Measurements from ENCODE around the gene CD40. TPM values are rescaled to one million over a fixed set of nuclear protein-coding genes. Genes with fewer than 3 reads are reported as not detected.

CD40 gene
- polyA plus RNA-seq, 1 of the 3 experiments (the other 2 are of a cell fraction) = not detected

- no peaks in the 10 kb centered on the region for H3K9me3 ChIP-seq
- H4K20me1 ChIP-seq (ENCODE audit: insufficient read depth) = no peaks in the 10 kb centered on the region
- H3K27ac ChIP-seq (ENCODE audit: low read depth in 2 of 2, low read length in 1 of 2) = no peak overlapping the region
- no peak overlapping the region for H3K9ac ChIP-seq
- ChIA-PET CTCF (interaction anchor here (1.2 to 2.2 kb wide), 3 partner anchors 19 to 236 kb away, joined by 3 to 6 read pairs (median 3); no protein-coding TSS in a partner anchor), POLR2A (no interaction called here)
- H3K9me2 ChIP-seq = no peaks in the 10 kb centered on the region
- H2AFZ ChIP-seq (ENCODE audit: low read depth) = no peak overlapping the region
- no peak overlapping the region for H3K4me3 ChIP-seq (ENCODE audit: low read depth in 2 of 2, low read length in 1 of 2)
- no peak for DNase-seq
- H3F3A ChIP-seq (replicated peaks; ENCODE audit: insufficient read depth) = no peaks in the 10 kb centered on the region
- H3K79me2 ChIP-seq (ENCODE audit: insufficient read depth) = no peaks in the 10 kb centered on the region
- 35% methylated on average over 3 of the region's 3 CpGs for WGBS (ENCODE audit: low lambda C conversion rate)
- no peak for TF ChIP-seq ZBTB33 (IDR thresholded peaks at IDR 0.05; ENCODE audit: borderline replicate concordance, low read depth)
- no peak for TF ChIP-seq FOSL2 (IDR thresholded peaks at IDR 0.05; ENCODE audit: borderline replicate concordance, low read depth)
- TF ChIP-seq SMC3 (IDR thresholded peaks at IDR 0.05; ENCODE audit: low read depth, low read length) = no peak
- no peak for TF ChIP-seq RAD21 (IDR thresholded peaks at IDR 0.05; ENCODE audit: low read length)
- TF ChIP-seq TCF12 (IDR thresholded peaks at IDR 0.05) = no peak
- no peak for TF ChIP-seq GATA2 (CRISPR knock-in tag; IDR thresholded peaks at IDR 0.05)
- no peak for TF ChIP-seq FOXJ3 (CRISPR knock-in tag; IDR thresholded peaks at IDR 0.05)
- TF ChIP-seq POLR2AphosphoS5 (IDR thresholded peaks at IDR 0.05; ENCODE audit: low read depth, low read length) = no peak
- TF ChIP-seq, protein P1, sequence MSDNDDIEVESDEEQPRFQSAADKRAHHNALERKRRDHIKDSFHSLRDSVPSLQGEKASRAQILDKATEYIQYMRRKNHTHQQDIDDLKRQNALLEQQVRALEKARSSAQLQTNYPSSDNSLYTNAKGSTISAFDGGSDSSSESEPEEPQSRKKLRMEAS (IDR thresholded peaks at IDR 0.05; ENCODE audit: low read depth) = no peak
- TF ChIP-seq, protein P2, sequence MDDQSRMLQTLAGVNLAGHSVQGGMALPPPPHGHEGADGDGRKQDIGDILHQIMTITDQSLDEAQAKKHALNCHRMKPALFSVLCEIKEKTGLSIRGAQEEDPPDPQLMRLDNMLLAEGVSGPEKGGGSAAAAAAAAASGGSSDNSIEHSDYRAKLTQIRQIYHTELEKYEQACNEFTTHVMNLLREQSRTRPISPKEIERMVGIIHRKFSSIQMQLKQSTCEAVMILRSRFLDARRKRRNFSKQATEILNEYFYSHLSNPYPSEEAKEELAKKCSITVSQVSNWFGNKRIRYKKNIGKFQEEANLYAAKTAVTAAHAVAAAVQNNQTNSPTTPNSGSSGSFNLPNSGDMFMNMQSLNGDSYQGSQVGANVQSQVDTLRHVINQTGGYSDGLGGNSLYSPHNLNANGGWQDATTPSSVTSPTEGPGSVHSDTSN (IDR thresholded peaks at IDR 0.05) = no peak
- no peak for TF ChIP-seq NFIC (IDR thresholded peaks at IDR 0.05; ENCODE audit: borderline replicate concordance)
- TF ChIP-seq, protein P3, sequence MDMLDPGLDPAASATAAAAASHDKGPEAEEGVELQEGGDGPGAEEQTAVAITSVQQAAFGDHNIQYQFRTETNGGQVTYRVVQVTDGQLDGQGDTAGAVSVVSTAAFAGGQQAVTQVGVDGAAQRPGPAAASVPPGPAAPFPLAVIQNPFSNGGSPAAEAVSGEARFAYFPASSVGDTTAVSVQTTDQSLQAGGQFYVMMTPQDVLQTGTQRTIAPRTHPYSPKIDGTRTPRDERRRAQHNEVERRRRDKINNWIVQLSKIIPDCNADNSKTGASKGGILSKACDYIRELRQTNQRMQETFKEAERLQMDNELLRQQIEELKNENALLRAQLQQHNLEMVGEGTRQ (IDR thresholded peaks at IDR 0.05; ENCODE audit: borderline replicate concordance, low read depth, low read length) = no peak
- no peak for TF ChIP-seq GABPA (IDR thresholded peaks at IDR 0.05; ENCODE audit: low read depth)
- no peak for TF ChIP-seq NRF1 (IDR thresholded peaks at IDR 0.05; ENCODE audit: low read depth, low read length)
- TF ChIP-seq TAF1 (IDR thresholded peaks at IDR 0.05; ENCODE audit: borderline replicate concordance, low read depth, low read length) = no peak
- no peak for TF ChIP-seq YY1 (IDR thresholded peaks at IDR 0.05; ENCODE audit: low read depth)
- no peaks in the 10 kb centered on the region for H3K36me3 ChIP-seq (replicated peaks in 1 of 2; ENCODE audit: control insufficient read depth in 1 of 2, insufficient read depth in 2 of 2, low read length in 1 of 2)
- peaks cover 0 to 6% of the 10 kb centered on the region in 2 experiments; a peak in 1 of 4 replicates for H3K4me1 ChIP-seq (ENCODE audit: control insufficient read depth in 1 of 2, insufficient read depth in 2 of 2, low read depth in 1 of 2, low read length in 1 of 2)
- peaks cover 15% of the 10 kb centered on the region for H3K27me3 ChIP-seq (ENCODE audit: insufficient read depth)
- H3K4me2 ChIP-seq = no peak overlapping the region
Observed at GRCh38 chr20:46113113-46113470, 5.0 kb upstream of the CD40 start.
